Measurements from ENCODE around the gene PLCL2. TPM values are rescaled to one million over a fixed set of nuclear protein-coding genes. Genes with fewer than 3 reads are reported as not detected.

Gene PLCL2
- total and polyA plus RNA-seq, 2 experiments from 2014 or later = 1.6 to 9.7 TPM

DNA sequence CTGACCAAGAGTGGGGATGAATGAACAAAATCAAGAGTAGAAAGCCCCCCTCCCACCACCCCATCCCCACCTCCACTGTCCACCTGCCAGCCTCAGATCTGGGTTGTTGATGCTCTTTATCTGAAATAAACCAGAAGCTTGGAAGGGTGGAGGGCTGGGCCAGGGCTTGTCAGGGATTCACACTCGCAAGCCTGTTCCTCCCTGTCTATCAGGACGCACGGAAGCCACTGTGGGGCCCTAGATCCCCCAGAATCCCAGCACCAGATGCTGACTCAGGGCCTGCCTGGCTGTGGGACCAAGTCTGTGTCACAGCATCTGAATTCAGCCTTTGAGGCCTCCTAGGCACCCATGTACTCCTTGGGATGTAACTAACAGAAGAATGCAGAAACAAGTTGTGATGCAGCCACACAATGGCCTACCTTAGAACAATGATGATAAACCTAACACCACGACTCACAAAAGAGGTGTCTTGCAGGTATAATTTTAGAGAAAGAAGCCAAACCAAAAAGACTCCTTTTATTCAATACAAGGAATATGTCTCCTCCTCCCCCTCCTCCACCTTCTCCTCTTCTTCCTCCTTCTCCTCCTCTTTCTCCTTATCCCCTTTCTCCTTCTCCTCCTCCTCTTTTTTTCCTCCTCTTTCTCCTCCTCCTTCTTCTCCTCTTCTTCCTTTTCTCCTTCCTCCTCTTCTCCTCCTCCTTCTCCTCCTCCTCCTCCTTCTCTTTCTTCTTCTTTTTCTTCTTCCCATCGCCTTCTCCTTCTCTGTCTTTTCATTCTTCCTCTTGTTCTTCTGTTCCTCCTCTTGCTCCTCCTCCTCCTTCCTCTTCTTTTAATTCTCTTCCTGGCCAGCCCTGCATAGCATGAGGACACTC lies 234.7 kb downstream of the PLCL2 start:
- 0 out of 2 replicates have a peak, but pooled peaks cover 8% of the 10 kb centered on the region for H3K9me2 ChIP-seq (ENCODE audit: insufficient read depth)
- no peak for DNase-seq (ENCODE audit: low spot score)

DNA sequence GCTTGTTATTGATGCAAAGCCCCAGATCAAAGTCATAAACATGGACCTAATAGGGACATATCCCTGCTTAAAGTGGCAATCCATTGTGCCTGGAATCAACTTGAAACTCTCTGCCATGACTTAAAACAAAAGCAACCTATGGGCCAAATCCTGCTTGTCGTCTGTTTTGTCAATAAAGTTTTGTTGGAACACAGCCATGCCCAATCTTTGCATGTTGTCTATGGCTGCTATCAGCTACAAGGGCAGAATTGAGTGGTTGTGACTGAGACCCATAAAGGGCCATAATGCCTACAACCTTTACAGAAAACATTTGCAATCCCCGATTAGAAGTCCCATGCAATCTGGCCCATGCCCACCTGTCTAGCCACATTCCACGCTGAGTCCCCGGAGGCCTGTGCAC lies 235.4 kb downstream of the PLCL2 start:
- Histone ChIP-seq H4K20me1 (replicated peaks; ENCODE audit: insufficient read depth) (no peaks in the 10 kb centered on the region), H3K4me1 (ENCODE audit: insufficient read depth) (no peaks in the 10 kb centered on the region), H3K27me3 (ENCODE audit: insufficient read depth) (no peaks in the 10 kb centered on the region), H2AFZ (no peak overlapping the region), H3K36me3 (ENCODE audit: insufficient read depth) (no peaks in the 10 kb centered on the region), H3K4me3 (no peak overlapping the region), H3F3A (replicated peaks; ENCODE audit: low read depth) (no peaks in the 10 kb centered on the region), H3K27ac (ENCODE audit: low read depth) (no peak overlapping the region), H3K9me2 (ENCODE audit: insufficient read depth) (0 out of 2 replicates have a peak, but pooled peaks cover 6% of the 10 kb centered on the region), H3K79me2 (replicated peaks; ENCODE audit: insufficient read depth) (no peaks in the 10 kb centered on the region), H3K4me2 (no peak overlapping the region)
- DNase-seq (ENCODE audit: low spot score) = no peak
- no peaks in the 10 kb centered on the region for H3K4me1 Mint-ChIP-seq
- H3K27me3 Mint-ChIP-seq (ENCODE audit: insufficient read depth, low read depth, poor library complexity) = peaks cover 3% of the 10 kb centered on the region
- no peaks in the 10 kb centered on the region; the same call in 2 of the 3 replicates for H3K36me3 Mint-ChIP-seq (ENCODE audit: low read depth)
- H3K9me3 Mint-ChIP-seq = no peaks in the 10 kb centered on the region; the same call in none of the 3 replicates
- no peak overlapping the region for H3K4me3 Mint-ChIP-seq
- H3K27ac Mint-ChIP-seq = no peak overlapping the region
- ATAC-seq = no peak
- TF ChIP-seq EZH2 (IDR thresholded peaks at IDR 0.05; ENCODE audit: low read depth, unreplicated experiment) (no peak), NANOG (IDR thresholded peaks at IDR 0.05; ENCODE audit: borderline replicate concordance) (no peak), ZNF331 (CRISPR knock-in tag; IDR thresholded peaks at IDR 0.05; ENCODE audit: low read depth) (no peak), JUNB (IDR thresholded peaks at IDR 0.05; ENCODE audit: unreplicated experiment) (no peak), POLR2AphosphoS5 (IDR thresholded peaks at IDR 0.05; ENCODE audit: low read depth) (no peak), ZNF114 (CRISPR knock-in tag; IDR thresholded peaks at IDR 0.05) (no peak), STAT1 (IDR thresholded peaks at IDR 0.05; ENCODE audit: unreplicated experiment) (no peak)
- TF ChIP-seq, protein P1, sequence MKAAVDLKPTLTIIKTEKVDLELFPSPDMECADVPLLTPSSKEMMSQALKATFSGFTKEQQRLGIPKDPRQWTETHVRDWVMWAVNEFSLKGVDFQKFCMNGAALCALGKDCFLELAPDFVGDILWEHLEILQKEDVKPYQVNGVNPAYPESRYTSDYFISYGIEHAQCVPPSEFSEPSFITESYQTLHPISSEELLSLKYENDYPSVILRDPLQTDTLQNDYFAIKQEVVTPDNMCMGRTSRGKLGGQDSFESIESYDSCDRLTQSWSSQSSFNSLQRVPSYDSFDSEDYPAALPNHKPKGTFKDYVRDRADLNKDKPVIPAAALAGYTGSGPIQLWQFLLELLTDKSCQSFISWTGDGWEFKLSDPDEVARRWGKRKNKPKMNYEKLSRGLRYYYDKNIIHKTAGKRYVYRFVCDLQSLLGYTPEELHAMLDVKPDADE (IDR thresholded peaks at IDR 0.05) = no peak
- TF ChIP-seq, protein P2, sequence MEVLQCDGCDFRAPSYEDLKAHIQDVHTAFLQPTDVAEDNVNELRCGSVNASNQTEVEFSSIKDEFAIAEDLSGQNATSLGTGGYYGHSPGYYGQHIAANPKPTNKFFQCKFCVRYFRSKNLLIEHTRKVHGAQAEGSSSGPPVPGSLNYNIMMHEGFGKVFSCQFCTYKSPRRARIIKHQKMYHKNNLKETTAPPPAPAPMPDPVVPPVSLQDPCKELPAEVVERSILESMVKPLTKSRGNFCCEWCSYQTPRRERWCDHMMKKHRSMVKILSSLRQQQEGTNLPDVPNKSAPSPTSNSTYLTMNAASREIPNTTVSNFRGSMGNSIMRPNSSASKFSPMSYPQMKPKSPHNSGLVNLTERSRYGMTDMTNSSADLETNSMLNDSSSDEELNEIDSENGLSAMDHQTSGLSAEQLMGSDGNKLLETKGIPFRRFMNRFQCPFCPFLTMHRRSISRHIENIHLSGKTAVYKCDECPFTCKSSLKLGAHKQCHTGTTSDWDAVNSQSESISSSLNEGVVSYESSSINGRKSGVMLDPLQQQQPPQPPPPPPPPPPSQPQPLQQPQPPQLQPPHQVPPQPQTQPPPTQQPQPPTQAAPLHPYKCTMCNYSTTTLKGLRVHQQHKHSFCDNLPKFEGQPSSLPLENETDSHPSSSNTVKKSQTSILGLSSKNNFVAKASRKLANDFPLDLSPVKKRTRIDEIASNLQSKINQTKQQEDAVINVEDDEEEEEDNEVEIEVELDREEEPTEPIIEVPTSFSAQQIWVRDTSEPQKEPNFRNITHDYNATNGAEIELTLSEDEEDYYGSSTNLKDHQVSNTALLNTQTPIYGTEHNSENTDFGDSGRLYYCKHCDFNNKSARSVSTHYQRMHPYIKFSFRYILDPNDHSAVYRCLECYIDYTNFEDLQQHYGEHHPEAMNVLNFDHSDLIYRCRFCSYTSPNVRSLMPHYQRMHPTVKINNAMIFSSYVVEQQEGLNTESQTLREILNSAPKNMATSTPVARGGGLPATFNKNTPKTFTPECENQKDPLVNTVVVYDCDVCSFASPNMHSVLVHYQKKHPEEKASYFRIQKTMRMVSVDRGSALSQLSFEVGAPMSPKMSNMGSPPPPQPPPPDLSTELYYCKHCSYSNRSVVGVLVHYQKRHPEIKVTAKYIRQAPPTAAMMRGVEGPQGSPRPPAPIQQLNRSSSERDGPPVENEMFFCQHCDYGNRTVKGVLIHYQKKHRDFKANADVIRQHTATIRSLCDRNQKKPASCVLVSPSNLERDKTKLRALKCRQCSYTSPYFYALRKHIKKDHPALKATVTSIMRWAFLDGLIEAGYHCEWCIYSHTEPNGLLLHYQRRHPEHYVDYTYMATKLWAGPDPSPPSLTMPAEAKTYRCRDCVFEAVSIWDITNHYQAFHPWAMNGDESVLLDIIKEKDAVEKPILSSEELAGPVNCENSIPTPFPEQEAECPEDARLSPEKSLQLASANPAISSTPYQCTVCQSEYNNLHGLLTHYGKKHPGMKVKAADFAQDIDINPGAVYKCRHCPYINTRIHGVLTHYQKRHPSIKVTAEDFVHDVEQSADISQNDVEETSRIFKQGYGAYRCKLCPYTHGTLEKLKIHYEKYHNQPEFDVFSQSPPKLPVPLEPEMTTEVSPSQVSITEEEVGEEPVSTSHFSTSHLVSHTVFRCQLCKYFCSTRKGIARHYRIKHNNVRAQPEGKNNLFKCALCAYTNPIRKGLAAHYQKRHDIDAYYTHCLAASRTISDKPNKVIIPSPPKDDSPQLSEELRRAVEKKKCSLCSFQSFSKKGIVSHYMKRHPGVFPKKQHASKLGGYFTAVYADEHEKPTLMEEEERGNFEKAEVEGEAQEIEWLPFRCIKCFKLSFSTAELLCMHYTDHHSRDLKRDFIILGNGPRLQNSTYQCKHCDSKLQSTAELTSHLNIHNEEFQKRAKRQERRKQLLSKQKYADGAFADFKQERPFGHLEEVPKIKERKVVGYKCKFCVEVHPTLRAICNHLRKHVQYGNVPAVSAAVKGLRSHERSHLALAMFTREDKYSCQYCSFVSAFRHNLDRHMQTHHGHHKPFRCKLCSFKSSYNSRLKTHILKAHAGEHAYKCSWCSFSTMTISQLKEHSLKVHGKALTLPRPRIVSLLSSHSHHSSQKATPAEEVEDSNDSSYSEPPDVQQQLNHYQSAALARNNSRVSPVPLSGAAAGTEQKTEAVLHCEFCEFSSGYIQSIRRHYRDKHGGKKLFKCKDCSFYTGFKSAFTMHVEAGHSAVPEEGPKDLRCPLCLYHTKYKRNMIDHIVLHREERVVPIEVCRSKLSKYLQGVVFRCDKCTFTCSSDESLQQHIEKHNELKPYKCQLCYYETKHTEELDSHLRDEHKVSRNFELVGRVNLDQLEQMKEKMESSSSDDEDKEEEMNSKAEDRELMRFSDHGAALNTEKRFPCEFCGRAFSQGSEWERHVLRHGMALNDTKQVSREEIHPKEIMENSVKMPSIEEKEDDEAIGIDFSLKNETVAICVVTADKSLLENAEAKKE (CRISPR knock-in tag; IDR thresholded peaks at IDR 0.05) = no peak
- TF ChIP-seq, protein P3, sequence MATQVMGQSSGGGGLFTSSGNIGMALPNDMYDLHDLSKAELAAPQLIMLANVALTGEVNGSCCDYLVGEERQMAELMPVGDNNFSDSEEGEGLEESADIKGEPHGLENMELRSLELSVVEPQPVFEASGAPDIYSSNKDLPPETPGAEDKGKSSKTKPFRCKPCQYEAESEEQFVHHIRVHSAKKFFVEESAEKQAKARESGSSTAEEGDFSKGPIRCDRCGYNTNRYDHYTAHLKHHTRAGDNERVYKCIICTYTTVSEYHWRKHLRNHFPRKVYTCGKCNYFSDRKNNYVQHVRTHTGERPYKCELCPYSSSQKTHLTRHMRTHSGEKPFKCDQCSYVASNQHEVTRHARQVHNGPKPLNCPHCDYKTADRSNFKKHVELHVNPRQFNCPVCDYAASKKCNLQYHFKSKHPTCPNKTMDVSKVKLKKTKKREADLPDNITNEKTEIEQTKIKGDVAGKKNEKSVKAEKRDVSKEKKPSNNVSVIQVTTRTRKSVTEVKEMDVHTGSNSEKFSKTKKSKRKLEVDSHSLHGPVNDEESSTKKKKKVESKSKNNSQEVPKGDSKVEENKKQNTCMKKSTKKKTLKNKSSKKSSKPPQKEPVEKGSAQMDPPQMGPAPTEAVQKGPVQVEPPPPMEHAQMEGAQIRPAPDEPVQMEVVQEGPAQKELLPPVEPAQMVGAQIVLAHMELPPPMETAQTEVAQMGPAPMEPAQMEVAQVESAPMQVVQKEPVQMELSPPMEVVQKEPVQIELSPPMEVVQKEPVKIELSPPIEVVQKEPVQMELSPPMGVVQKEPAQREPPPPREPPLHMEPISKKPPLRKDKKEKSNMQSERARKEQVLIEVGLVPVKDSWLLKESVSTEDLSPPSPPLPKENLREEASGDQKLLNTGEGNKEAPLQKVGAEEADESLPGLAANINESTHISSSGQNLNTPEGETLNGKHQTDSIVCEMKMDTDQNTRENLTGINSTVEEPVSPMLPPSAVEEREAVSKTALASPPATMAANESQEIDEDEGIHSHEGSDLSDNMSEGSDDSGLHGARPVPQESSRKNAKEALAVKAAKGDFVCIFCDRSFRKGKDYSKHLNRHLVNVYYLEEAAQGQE (IDR thresholded peaks at IDR 0.05; ENCODE audit: unreplicated experiment) = no peak

More for the DNA sequence above, 234.7 kb downstream of the PLCL2 start:
- no peaks in the 10 kb centered on the region for H3K4me1 Mint-ChIP-seq
- Histone ChIP-seq H3K4me3 (no peak overlapping the region), H3K4me1 (ENCODE audit: insufficient read depth) (no peaks in the 10 kb centered on the region), H2AFZ (no peak overlapping the region), H4K20me1 (replicated peaks; ENCODE audit: insufficient read depth) (no peaks in the 10 kb centered on the region), H3K27me3 (ENCODE audit: insufficient read depth) (no peaks in the 10 kb centered on the region), H3K4me2 (no peak overlapping the region), H3F3A (replicated peaks; ENCODE audit: low read depth) (no peaks in the 10 kb centered on the region), H3K79me2 (replicated peaks; ENCODE audit: insufficient read depth) (no peaks in the 10 kb centered on the region), H3K36me3 (ENCODE audit: insufficient read depth) (no peaks in the 10 kb centered on the region), H3K27ac (ENCODE audit: low read depth) (no peak overlapping the region)
- TF ChIP-seq EZH2 (IDR thresholded peaks at IDR 0.05; ENCODE audit: low read depth, unreplicated experiment) = no peak
- TF ChIP-seq CREB1 (CRISPR knock-in tag; IDR thresholded peaks at IDR 0.05; ENCODE audit: low read depth) = no peak
- H3K4me3 Mint-ChIP-seq = no peak overlapping the region
- no peak overlapping the region for H3K27ac Mint-ChIP-seq
- no peaks in the 10 kb centered on the region; the same call in 2 of the 3 replicates for H3K36me3 Mint-ChIP-seq (ENCODE audit: low read depth)
- H3K27me3 Mint-ChIP-seq (ENCODE audit: insufficient read depth, low read depth, poor library complexity) = peaks cover 3% of the 10 kb centered on the region
- no peaks in the 10 kb centered on the region; the same call in none of the 3 replicates for H3K9me3 Mint-ChIP-seq
- ATAC-seq = no peak

Data from GM23338 (cell line).